ENCODE measurements around the gene EMC7. TPM values are rescaled to one million over a fixed set of nuclear protein-coding genes. Genes with fewer than 3 reads are reported as not detected.

The EMC7 gene
- total and polyA plus RNA-seq, 2 experiments from 2014 or later = 18.3 to 55.1 TPM

GRCh38 chr15:34132881-34133280 is 31.2 kb upstream of the EMC7 start:
- Histone ChIP-seq H3K79me2 (replicated peaks; ENCODE audit: insufficient read depth) (no peaks in the 10 kb centered on the region), H3K9me2 (ENCODE audit: insufficient read depth) (no peaks in the 10 kb centered on the region), H3K27ac (ENCODE audit: low read depth) (no peak overlapping the region), H3K4me2 (no peak overlapping the region), H3K4me1 (ENCODE audit: insufficient read depth) (no peaks in the 10 kb centered on the region), H3K4me3 (no peak overlapping the region), H2AFZ (no peak overlapping the region), H3K36me3 (ENCODE audit: insufficient read depth) (no peaks in the 10 kb centered on the region), H4K20me1 (replicated peaks; ENCODE audit: insufficient read depth) (no peaks in the 10 kb centered on the region), H3F3A (replicated peaks; ENCODE audit: low read depth) (no peaks in the 10 kb centered on the region), H3K27me3 (ENCODE audit: insufficient read depth) (no peaks in the 10 kb centered on the region)
- DNase-seq (ENCODE audit: low spot score) (no peak), ATAC-seq (no peak)
- Mint-ChIP-seq H3K4me1 (no peaks in the 10 kb centered on the region), H3K4me3 (no peak overlapping the region), H3K36me3 (ENCODE audit: low read depth) (no peaks in the 10 kb centered on the region), H3K27ac (no peak overlapping the region; the same call in 1 of the 2 replicates), H3K27me3 (ENCODE audit: insufficient read depth, low read depth, poor library complexity) (no peaks in the 10 kb centered on the region), H3K9me3 (no peaks in the 10 kb centered on the region)
- TF ChIP-seq REST (IDR thresholded peaks at IDR 0.05; ENCODE audit: unreplicated experiment) (no peak), NANOG (IDR thresholded peaks at IDR 0.05; ENCODE audit: borderline replicate concordance) (no peak), EZH2phosphoT487 (IDR thresholded peaks at IDR 0.05; ENCODE audit: unreplicated experiment) (no peak), EZH2 (IDR thresholded peaks at IDR 0.05; ENCODE audit: low read depth, unreplicated experiment) (no peak), JUNB (IDR thresholded peaks at IDR 0.05; ENCODE audit: unreplicated experiment) (no peak), ZNF114 (CRISPR knock-in tag; IDR thresholded peaks at IDR 0.05) (no peak), POLR2AphosphoS5 (IDR thresholded peaks at IDR 0.05; ENCODE audit: low read depth) (no peak), STAT1 (IDR thresholded peaks at IDR 0.05; ENCODE audit: unreplicated experiment) (no peak), ETS1 (IDR thresholded peaks at IDR 0.05) (no peak), ZNF331 (CRISPR knock-in tag; IDR thresholded peaks at IDR 0.05; ENCODE audit: low read depth) (no peak), CTCF (conservative IDR thresholded peaks at IDR 0.05; ENCODE audit: low read depth in 2 of 2) (no peak), ZNF462 (CRISPR knock-in tag; IDR thresholded peaks at IDR 0.05) (no peak), CREB1 (CRISPR knock-in tag; IDR thresholded peaks at IDR 0.05; ENCODE audit: low read depth) (no peak)
